T-cell (primary cell): ENCODE measurements around the gene MICAL2. TPM values are rescaled to one million over a fixed set of nuclear protein-coding genes. Genes with fewer than 3 reads are reported as not detected.
A peak's percentile ranks its signal among the peaks of the same experiment; 100 is the strongest.

Experiments
- ATAC-seq, 4 experiments: fragments of 200-7000 bp in 3 of 4; fragments of 150-1000 bp in 1 of 4; cut with Tn5 transposase; replicated peaks in 1 of 4; 1 replicate in 3 of 4; 2 replicates in 1 of 4; pipeline ENCODE4 v1.10.0; 2021; ENCODE audit warnings: moderate library complexity in 3 of 4, mild to moderate bottlenecking in 2 of 4, moderate number of reproducible peaks in 1 of 4
- CTCF ChIA-PET, 2 donors: fragments of 300-600 bp; sonication (Branson Sonifier 250); formaldehyde crosslinking; loops; one replicate each; lab custom pipeline; 2022; ENCODE audit warnings: antibody characterized with exemption in 2 of 2; lab: Charles Lee
- POLR2A ChIA-PET, 2 donors: fragments of 300-600 bp; sonication (Branson Sonifier 250); formaldehyde crosslinking; loops; one replicate each; lab custom pipeline; 2022; ENCODE audit warnings: antibody characterized with exemption in 2 of 2; lab: Charles Lee
- DNase-seq, 35 experiments: peaks; one replicate each; pipeline versions ENCODE4 v3.0.0 to v3.0.0-alpha.2; 2013 to 2023
- H3K27ac ChIP-seq: one replicate; pipeline ENCODE4 v1.5.1; 2013; ENCODE audit warnings: low read length
- H3K27me3 ChIP-seq, 2 experiments: replicated peaks in 1 of 2; 1 replicate in 1 of 2; 2 replicates in 1 of 2; pipeline versions ENCODE4 v1.6.1 to v1.7.0; 2013; ENCODE audit warnings: low read length in 1 of 2, mixed read lengths in 1 of 2; ENCODE audit not compliant: control insufficient read depth in 2 of 2, insufficient read depth in 2 of 2; ENCODE audit errors: extremely low read depth in 1 of 2
- H3K36me3 ChIP-seq, 2 donors: 1 replicate in 1 of 2; 2 replicates in 1 of 2; pipeline versions ENCODE4 v1.6.1 to v1.7.0; 2013; ENCODE audit warnings: low read length in 1 of 2; ENCODE audit not compliant: control insufficient read depth in 2 of 2, insufficient read depth in 1 of 2; ENCODE audit errors: extremely low read depth in 1 of 2
- H3K4me1 ChIP-seq, 2 experiments: 1 replicate in 1 of 2; 2 replicates in 1 of 2; pipeline versions ENCODE4 v1.6.1 to v1.7.0; 2013; ENCODE audit warnings: low read length in 2 of 2, mixed read lengths in 1 of 2; ENCODE audit not compliant: insufficient read depth in 2 of 2, control insufficient read depth in 1 of 2; ENCODE audit errors: extremely low read depth in 1 of 2
- H3K4me3 ChIP-seq, 2 donors: 1 replicate in 1 of 2; 2 replicates in 1 of 2; pipeline versions ENCODE4 v1.5.1 to v1.7.0; 2013; ENCODE audit warnings: mild to moderate bottlenecking in 2 of 2, low read length in 1 of 2, moderate library complexity in 1 of 2; ENCODE audit not compliant: control insufficient read depth in 1 of 2; ENCODE audit errors: extremely low read depth in 1 of 2
- H3K9me3 ChIP-seq: 2 replicates; pipeline ENCODE4 v1.7.0; 2013
- H3K27ac Mint-ChIP-seq, 2 donors: one replicate each; pipeline ENCODE4 v1.8.0; 2020 to 2021; ENCODE audit warnings: mild to moderate bottlenecking in 2 of 2, mixed read lengths in 2 of 2
- H3K27me3 Mint-ChIP-seq, 2 donors: one replicate each; pipeline ENCODE4 v1.8.0; 2021 to 2022; ENCODE audit warnings: mixed read lengths in 2 of 2
- H3K36me3 Mint-ChIP-seq: one replicate; pipeline ENCODE4 v1.8.0; 2021; ENCODE audit warnings: mixed read lengths
- H3K4me1 Mint-ChIP-seq, 3 donors: one replicate each; pipeline ENCODE4 v1.8.0; 2020 to 2022; ENCODE audit warnings: mixed read lengths in 3 of 3, mild to moderate bottlenecking in 1 of 3
- H3K4me3 Mint-ChIP-seq, 3 donors: one replicate each; pipeline ENCODE4 v1.8.0; 2020 to 2022; ENCODE audit warnings: mild to moderate bottlenecking in 3 of 3, mixed read lengths in 3 of 3, moderate library complexity in 3 of 3
- H3K9me3 Mint-ChIP-seq, 3 donors: one replicate each; pipeline ENCODE4 v1.8.0; 2020 to 2022; ENCODE audit warnings: mixed read lengths in 3 of 3
- whole genome bisulfite sequencing: methylation state at CpG from one replicate; pipeline ENCODE4 v1.1.5; 2013; ENCODE audit warnings: missing lambda C conversion rate; ENCODE audit not compliant: insufficient coverage; 5-methylcytosine and 5-hydroxymethylcytosine counted together
- total RNA-seq, 35 experiments: library from RNA in 6 of 35; stranded (reverse) in 6 of 35; fragments of 120-200 nt in 1 of 35; gene quantifications; one replicate each; pipeline versions ENCODE4 v1.2.1 to v1.2.4 and lab custom pipeline; 2013 to 2026

The MICAL2 gene
- total RNA-seq, 5 donors from 2014 or later (not counting 1 experiment from before 2014, with no cell fraction given), result 13.7 to 38.7 (median 22.9) TPM

- Histone ChIP-seq H3K4me3 (no peak overlapping the region), H3K27me3 (no peaks in the 10 kb centered on the region), H3K4me1 (peaks cover 16 to 35% of the 10 kb centered on the region in 2 experiments), H3K9me3 (no peaks in the 10 kb centered on the region), H3K36me3 (no peaks in the 10 kb centered on the region), H3K27ac (no peak overlapping the region)
- ChIA-PET POLR2A (no interaction called here), CTCF (interaction anchor here in 1 of 2 donors (0.7 kb wide), 1 partner anchor 84 kb away, joined by 3 read pairs; no protein-coding TSS in a partner anchor)
- no CpG with 5 or more reads among the region's 1 CpG for WGBS
- no peaks in the 10 kb centered on the region for H3K9me3 Mint-ChIP-seq
- no peak overlapping the region for H3K27ac Mint-ChIP-seq
- ATAC-seq (no peak), DNase-seq (no peak)
- H3K4me1 Mint-ChIP-seq, result peaks cover 20 to 27% (median 24%) of the 10 kb centered on the region in 3 donors
- no peak overlapping the region for H3K4me3 Mint-ChIP-seq
- H3K36me3 Mint-ChIP-seq, result no peaks in the 10 kb centered on the region
- H3K27me3 Mint-ChIP-seq, result no peaks in the 10 kb centered on the region
Measured at GRCh38 chr11:12135185-12135584, 24.8 kb downstream of the MICAL2 start.

GRCh38 chr11:12137005-12137690, 26.8 kb downstream of the MICAL2 start:
- no peaks in the 10 kb centered on the region for H3K36me3 ChIP-seq
- no peaks in the 10 kb centered on the region for H3K9me3 Mint-ChIP-seq
- H3K27me3 ChIP-seq, result no peaks in the 10 kb centered on the region
- no peaks in the 10 kb centered on the region for H3K9me3 ChIP-seq
- H3K4me3 Mint-ChIP-seq, result no peak overlapping the region
- 96% methylated on average over 9 of the region's 12 CpGs for WGBS
- H3K27ac ChIP-seq, result no peak overlapping the region
- DNase-seq (no peak), ATAC-seq (no peak)
- no peaks in the 10 kb centered on the region for H3K27me3 Mint-ChIP-seq
- POLR2A ChIA-PET, result no interaction called here
- CTCF ChIA-PET, result no interaction called here
- H3K27ac Mint-ChIP-seq, result no peak overlapping the region
- H3K4me3 ChIP-seq, result no peak overlapping the region
- no peaks in the 10 kb centered on the region for H3K36me3 Mint-ChIP-seq
- peaks cover 30 to 47% of the 10 kb centered on the region in 2 experiments for H3K4me1 ChIP-seq
- peaks cover 38 to 45% (median 43%) of the 10 kb centered on the region in 3 donors for H3K4me1 Mint-ChIP-seq

- peaks cover 47 to 52% (median 51%) of the 10 kb centered on the region in 3 donors for H3K4me1 Mint-ChIP-seq
- H3K36me3 Mint-ChIP-seq, result no peaks in the 10 kb centered on the region
- peak overlapping the region; percentile 41 to 45 for H3K27ac Mint-ChIP-seq
- Histone ChIP-seq H3K9me3 (no peaks in the 10 kb centered on the region), H3K36me3 (no peaks in the 10 kb centered on the region), H3K4me1 (peaks cover 36 to 46% of the 10 kb centered on the region in 2 experiments), H3K4me3 (no peak overlapping the region), H3K27ac (no peak overlapping the region), H3K27me3 (no peaks in the 10 kb centered on the region)
- WGBS, result 80% methylated on average over 6 of the region's 13 CpGs
- ATAC-seq, result no peak
- H3K4me3 Mint-ChIP-seq, result no peak overlapping the region
- no peak for DNase-seq
- POLR2A ChIA-PET, result no interaction called here
- H3K9me3 Mint-ChIP-seq, result no peaks in the 10 kb centered on the region
- H3K27me3 Mint-ChIP-seq, result no peaks in the 10 kb centered on the region
- CTCF ChIA-PET, result no interaction called here
Measured at GRCh38 chr11:12137938-12138731, 27.7 kb downstream of the MICAL2 start.

- POLR2A ChIA-PET, result no interaction called here
- Histone ChIP-seq H3K27ac (no peak overlapping the region), H3K27me3 (no peaks in the 10 kb centered on the region), H3K4me3 (no peak overlapping the region), H3K9me3 (no peaks in the 10 kb centered on the region), H3K36me3 (no peaks in the 10 kb centered on the region), H3K4me1 (peaks cover 38 to 47% of the 10 kb centered on the region in 2 experiments)
- Mint-ChIP-seq H3K4me3 (no peak overlapping the region), H3K9me3 (no peaks in the 10 kb centered on the region), H3K27me3 (no peaks in the 10 kb centered on the region), H3K4me1 (peaks cover 47 to 52% (median 51%) of the 10 kb centered on the region in 3 donors), H3K27ac (no peak overlapping the region), H3K36me3 (no peaks in the 10 kb centered on the region)
- DNase-seq, result no peak
- ATAC-seq, result no peak
- WGBS, result 98% methylated on average over 8 of the region's 12 CpGs
- CTCF ChIA-PET, result no interaction called here
Measured at GRCh38 chr11:12139144-12139881, 28.9 kb downstream of the MICAL2 start.

DNA sequence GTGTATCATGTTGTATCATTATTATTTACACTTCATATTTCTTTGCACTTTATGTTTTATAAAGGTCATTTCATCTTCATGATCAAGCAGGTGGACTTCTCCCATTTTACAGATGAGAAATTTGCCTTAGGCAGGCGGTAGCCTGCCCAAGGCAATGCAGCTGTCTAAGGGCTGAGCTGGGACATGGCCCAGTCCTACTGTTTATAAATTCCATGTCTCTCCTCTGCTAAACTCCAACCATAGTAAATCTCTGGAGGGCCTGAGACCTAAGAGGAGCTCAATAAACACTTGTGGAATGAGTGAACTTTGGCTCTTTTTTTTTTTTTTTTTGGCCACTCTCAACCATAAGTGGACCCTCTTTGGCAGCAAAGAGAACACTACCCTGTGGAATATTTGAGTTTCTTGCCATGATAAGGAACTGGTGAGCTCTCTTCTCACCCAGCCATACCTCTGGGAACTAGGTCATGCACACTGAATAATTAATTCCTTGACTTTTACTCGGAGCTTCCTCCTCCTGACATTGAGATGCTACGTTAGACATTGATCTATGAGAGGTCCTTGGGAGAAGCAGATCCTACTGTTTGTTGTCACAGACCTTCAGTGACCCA, 29.9 kb downstream of the MICAL2 start:
- no peaks in the 10 kb centered on the region for H3K9me3 Mint-ChIP-seq
- no peak for DNase-seq
- H3K27me3 Mint-ChIP-seq, result no peaks in the 10 kb centered on the region
- ChIA-PET CTCF (interaction anchor here (0.6 to 1.0 kb wide), 5 partner anchors 10 to 1953 kb away, joined by 3 to 9 read pairs (median 4); no protein-coding TSS in a partner anchor), POLR2A (no interaction called here)
- H3K4me3 Mint-ChIP-seq, result no peak overlapping the region
- H3K4me1 Mint-ChIP-seq, result peaks cover 53 to 57% (median 57%) of the 10 kb centered on the region in 3 donors
- H3K27ac ChIP-seq, result no peak overlapping the region
- peak overlapping the region in 1 of 2 donors; percentile 83 for H3K27ac Mint-ChIP-seq
- H3K27me3 ChIP-seq, result no peaks in the 10 kb centered on the region
- H3K9me3 ChIP-seq, result no peaks in the 10 kb centered on the region
- H3K36me3 ChIP-seq, result no peaks in the 10 kb centered on the region
- ATAC-seq, result no peak
- WGBS, result no CpG with 5 or more reads among the region's 3 CpGs
- H3K36me3 Mint-ChIP-seq, result no peaks in the 10 kb centered on the region
- H3K4me1 ChIP-seq, result peaks cover 45 to 50% of the 10 kb centered on the region in 2 experiments
- H3K4me3 ChIP-seq, result no peak overlapping the region

DNA sequence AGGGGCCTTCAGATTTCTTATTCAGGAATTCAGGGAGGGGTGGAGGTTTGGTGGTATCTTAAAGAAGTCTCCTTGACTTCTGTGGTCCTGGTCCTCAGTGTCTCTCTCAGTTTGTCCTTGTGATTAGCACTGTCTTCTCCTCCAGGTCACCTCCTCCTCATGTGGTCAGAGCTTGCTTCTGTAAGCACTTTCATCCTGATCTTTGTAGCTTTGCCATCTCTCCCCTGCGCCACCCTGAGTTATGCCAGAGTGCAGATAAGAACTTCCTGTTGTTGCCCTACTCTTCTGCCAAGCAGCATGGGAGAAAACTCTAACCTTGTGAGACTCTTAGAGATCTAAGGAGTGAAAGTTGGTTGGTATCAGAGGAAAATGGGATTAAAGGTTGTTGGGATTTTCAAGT, 30.9 kb downstream of the MICAL2 start:
- Mint-ChIP-seq H3K27ac (peak overlapping the region; percentile 83 to 84), H3K27me3 (no peaks in the 10 kb centered on the region), H3K4me3 (peak overlapping the region in 1 of 3 donors; percentile 28), H3K4me1 (peaks cover 54 to 61% (median 57%) of the 10 kb centered on the region in 3 donors), H3K36me3 (no peaks in the 10 kb centered on the region), H3K9me3 (no peaks in the 10 kb centered on the region)
- Histone ChIP-seq H3K9me3 (no peaks in the 10 kb centered on the region), H3K27me3 (no peaks in the 10 kb centered on the region), H3K27ac (no peak overlapping the region), H3K36me3 (no peaks in the 10 kb centered on the region), H3K4me1 (peaks cover 48 to 51% of the 10 kb centered on the region in 2 experiments), H3K4me3 (no peak overlapping the region)
- no CpG with 5 or more reads among the region's 1 CpG for WGBS
- ATAC-seq, result peak; percentile 55 to 68 (median 64)
- peak in 1 of 35 experiments; percentile 28 for DNase-seq
- ChIA-PET POLR2A (no interaction called here), CTCF (no interaction called here)
